GM18519 (cell line): ENCODE measurements around the gene ASB1.

ENCODE experiments used
- ATAC-seq: cut with Tn5 transposase; IDR thresholded peaks from one replicate; pipeline ENCODE4 v1.9.1; 2021; ENCODE audit warnings: mild to moderate bottlenecking, moderate library complexity; ENCODE audit not compliant: unreplicated experiment, low FRiP score

The ASB1 gene, protein sequence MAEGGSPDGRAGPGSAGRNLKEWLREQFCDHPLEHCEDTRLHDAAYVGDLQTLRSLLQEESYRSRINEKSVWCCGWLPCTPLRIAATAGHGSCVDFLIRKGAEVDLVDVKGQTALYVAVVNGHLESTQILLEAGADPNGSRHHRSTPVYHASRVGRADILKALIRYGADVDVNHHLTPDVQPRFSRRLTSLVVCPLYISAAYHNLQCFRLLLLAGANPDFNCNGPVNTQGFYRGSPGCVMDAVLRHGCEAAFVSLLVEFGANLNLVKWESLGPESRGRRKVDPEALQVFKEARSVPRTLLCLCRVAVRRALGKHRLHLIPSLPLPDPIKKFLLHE

DNA sequence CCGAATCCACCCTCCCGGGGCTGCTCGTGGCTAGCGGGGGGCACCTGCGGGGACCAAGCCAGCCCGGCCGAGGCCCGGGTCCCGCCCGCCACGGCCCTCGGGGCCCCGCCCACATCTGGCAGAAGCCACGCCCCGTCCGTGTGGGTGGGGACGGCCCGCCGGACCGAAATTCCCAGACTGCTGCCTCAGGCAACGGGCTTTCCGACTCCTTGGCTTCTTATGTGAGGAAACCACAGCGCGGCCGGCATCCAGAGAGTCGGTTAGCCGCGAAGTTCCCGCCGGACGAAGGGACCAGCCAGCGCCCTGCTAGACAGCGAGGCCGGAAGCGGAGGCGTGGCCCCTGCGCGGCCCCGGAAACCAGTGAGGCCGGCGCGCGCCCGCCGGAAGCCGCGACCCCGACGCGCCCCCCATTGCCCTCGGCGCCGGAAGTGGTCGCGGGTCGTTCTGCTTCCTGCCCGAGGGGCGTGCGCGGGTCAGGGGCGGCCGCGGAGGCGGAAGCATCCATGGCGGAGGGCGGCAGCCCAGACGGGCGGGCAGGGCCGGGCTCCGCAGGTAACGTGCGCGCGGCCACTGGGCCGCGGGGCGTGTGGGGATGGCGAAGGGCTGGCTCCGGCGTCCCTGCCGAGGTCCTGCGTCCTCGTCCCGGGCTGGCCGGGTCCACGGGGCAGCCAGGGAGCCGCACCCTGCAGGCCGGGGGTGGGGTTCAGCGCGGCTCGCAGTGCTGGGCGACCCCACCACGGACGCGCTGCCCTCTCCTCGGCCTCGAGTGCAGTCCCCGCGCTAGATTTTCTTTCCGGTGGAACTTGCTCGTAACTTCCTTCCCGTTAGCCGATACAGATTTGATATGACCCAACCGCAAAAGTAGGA is at the start of gene ASB1:
Gene ASB1, plus strand, starts transcription at position 360 of the 867 bp plus-strand sequence. Its CDS starts 144 bp downstream, at position 504.
- peak; percentile 63 for ATAC-seq

DNA sequence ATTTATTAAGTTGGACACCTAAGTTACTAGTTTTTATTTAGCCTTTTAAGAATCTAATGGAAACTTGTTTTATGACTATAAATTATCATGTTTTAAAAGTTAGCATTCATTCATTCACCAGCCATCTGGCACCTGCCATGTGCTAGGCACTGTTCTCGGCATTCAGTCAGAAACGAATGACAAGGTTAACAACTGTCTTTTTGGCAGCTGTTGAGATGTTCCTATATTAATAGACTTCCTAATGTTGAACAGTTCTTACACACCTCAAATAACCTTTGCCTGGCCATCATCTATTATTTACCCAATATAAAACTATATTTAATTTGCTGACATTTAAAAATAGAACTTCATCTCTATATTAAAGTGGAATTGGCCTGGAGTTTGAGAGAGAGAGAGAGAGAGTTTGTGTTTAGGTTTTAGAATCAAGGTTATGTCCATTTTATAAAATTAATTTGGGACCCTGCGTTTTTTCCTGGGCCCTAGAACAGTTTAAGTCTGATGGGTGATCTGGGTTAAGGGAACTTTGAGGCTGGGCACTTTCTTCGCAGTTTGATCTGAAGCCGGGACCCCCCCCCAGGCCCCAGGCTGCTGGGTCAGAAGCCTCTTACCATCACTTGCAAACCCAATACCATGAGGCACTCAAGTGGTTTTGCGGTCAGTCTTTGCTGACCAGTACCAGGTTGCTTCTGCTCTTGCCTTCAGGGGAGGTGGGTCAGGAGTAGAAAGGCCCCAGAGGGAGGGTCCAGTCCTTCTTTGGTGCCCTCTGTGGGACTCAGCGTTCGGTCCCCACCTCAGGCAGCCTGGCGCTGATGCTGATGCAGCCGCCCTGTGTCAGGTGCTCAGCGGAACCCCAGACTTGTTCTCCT is 48.3 kb upstream of the ASB1 start:
- ATAC-seq: no peak

DNA sequence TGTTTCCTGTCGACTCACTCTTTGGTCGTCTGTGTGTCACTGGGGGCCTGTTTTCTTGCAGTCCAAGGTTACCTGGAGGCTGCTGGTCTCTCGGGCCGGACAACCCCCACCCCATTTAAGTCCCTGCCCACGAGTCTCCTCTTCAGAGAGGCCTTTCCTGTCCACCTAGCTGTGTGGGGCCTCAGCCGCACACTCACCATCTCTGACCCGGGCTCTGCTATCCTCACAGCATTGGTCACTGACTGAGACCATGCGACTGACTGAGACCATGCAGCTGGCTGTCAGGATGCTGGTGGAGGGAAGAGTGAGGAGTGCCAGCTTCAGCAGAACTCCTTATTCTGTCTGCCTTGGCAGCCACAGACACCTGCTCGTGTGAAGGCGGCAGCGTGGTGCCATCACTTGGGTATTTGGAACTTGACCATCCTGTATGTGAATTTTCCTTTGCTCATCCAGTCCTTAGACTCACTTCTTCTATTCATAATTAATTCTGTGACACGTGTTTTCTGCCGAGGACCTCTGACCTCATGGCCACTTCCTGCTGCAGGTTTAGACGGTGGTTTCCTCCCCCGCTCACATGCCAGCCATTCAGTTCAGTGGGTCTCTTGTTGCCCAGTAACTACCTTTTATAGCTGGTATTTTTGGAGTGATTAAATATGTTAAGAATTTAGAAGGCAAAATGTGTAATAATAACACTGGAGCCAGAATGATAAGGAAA is 47.5 kb upstream of the ASB1 start:
- ATAC-seq: no peak

DNA sequence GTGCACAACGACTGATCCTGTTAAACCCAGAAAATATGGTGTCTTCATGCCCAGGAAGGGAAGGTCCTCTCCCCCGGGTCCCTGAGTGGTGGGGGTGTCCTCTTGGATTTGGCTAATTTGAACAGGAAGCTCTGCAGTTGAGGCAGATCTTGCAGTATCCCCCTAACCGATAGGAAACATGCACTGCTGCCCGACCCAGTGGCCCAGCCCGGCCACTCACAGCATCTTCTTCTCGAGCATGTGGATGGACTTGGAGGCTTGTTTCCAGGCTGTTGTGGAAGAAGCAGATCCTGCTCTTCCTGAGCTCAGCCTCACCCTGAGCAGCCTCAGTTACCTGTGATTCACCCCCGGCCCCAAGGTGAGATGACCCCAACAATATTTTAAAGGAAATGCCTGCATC is 46.4 kb upstream of the ASB1 start:
- no peak for ATAC-seq

DNA sequence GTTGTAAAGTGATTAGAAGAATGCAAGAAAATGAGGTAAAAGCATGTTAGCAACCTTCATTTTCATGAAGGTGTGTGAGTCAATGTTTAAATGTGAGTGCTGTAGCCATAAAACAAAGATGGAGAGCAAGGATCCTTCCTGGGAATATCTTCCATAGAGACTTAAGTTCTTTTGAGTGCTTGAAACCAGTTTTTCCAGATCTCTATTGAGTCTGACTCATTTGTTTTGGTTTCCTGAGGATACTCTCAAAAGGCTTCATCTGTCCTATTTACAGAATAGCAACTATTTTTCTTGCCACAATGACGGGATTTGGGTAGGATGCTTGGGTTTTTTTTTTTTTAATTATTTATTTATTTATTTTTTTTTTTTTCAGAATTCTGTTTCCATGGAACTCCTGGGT is 45.9 kb upstream of the ASB1 start:
- no peak for ATAC-seq

DNA sequence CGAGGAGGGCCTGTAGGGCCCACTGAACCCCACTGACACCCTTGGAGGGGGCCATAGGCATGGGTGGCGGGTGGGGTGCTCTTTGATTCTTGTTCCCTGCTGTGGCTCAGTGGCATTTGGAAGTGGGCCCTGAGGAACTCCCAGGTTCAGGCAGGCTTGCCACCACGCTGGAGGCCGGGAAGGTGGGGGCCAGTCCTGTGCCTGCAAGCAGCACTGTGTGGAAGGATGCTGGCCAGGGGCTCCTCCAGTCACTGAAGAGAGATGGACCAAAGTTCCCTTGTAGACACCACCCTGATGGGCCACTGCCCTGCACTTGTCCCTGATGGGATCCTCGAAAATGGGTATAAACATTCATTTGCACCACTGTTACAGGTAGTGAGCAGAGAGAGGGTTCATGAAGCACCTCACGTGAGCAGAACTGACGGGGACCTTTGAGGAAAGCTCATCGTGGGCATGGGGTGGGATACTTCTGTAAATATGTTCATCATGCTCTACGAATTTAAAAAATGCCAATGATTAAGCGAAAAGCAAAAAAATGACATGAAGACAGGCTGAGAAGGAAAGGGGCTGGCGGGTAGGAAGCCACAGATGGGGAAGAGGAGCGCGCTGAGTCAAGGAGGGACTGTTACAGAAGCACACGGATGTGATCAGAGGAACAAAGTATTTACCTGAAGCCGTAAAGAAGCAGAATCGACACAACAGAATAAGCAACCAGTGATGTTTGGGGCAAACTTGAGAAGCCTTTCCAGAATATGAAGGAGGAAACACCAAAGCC is 45.2 kb upstream of the ASB1 start:
- no peak for ATAC-seq

DNA sequence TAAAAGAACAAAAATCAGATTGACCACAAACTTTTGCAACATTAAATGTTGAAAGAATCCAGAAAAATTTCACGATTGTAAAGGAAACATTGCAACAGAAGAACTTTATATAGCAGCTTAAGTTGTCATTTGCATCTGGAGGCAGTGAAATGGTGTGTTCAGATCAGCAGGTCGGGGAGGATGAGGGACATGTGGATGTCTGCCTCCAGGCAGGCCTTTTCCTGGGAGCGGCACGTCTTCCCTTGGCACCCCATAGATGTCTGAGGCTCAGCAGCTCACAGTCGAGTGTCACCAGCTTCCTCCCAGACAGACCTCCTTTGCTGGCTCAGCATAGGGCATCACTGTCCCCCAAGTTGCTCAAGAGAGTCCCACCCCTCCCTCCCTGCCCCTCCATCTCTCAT is 44.3 kb upstream of the ASB1 start:
- no peak for ATAC-seq

DNA sequence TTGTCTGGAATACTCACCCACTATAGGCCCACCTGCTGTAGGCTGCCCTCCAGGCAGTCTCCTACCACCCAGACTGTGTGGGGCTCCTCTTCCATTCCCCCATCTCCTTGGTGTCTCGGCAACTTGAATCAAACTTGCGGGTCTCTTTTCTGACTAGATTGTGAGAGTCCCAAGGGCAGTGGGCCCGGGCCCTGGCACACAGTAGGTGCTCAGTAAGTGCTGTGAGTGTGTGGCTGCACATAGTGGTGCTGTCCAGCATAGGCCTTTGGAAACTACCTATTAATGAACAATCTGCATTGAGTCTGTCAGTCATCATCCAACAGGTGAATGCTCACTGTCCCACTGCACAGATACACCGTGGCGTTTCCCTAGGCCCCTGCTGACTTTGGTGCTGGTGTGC is 43.6 kb upstream of the ASB1 start:
- ATAC-seq: no peak

DNA sequence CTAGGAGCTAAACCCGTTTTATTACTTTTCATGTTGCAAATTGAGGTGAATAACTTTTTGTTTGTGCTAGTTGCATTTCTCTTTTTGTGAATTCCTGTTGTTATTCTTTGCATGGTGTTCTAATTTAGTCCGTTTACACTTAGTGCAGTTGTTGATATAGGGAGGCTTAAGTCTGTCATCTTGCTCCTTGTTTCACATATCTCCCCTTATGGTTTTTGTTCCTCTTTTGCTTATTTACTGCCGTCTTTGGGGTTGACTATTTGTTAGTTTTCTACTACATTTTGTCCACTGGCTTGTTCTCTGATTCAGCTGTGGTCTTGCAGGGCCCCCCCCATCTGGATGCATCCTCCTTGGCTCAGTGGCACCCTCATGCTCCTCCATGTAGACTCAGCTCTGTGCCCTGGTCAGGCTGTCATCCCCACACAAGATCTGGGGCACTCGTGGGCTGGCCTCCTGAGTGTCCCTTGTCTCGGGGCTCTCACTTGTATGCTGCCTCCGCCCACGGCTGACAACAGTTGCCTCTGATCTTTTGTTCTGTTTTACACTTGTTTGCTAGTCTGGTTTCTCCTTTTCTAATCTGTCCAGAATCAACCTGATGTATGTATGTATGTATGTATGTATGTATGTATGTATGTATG is 42.9 kb upstream of the ASB1 start:
- ATAC-seq: no peak

DNA sequence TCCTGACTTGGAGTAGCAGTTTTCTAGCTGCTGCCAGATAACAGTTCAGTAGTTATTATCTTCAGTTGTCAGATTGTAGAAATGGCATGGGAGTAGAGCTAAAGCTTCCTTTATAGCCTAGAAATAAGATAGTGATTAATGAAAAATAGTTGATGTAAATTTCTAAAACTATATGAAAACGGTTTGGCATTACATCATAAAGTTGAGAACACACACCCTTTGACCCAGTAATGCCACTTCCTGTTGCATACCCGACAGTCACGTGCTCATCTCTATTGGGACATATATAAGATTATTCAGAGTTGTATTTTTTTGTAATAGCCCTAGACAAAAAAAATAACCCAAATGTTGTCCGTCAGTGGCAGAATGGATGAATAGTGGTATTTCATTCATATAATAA is 39.4 kb upstream of the ASB1 start:
- no peak for ATAC-seq

DNA sequence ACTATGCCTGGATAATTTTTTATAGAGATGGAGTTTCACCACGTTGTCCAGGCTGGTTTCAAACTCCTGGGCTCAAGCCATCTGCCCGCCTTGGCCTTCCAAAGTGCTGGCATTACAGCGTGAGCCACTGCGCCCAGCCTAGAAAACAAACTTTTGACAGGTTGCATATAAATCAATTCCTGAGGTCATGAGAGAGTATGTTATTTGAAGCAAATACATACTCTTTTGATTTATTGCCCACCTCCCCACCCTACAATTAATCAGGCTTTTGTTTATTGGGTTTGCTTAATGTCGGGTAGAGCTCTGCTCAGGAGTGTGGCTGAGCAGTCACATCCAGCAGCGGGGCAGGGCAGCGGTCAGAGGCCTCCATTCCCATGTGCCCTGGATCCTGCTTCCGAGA is 37.9 kb upstream of the ASB1 start:
- ATAC-seq: no peak

DNA sequence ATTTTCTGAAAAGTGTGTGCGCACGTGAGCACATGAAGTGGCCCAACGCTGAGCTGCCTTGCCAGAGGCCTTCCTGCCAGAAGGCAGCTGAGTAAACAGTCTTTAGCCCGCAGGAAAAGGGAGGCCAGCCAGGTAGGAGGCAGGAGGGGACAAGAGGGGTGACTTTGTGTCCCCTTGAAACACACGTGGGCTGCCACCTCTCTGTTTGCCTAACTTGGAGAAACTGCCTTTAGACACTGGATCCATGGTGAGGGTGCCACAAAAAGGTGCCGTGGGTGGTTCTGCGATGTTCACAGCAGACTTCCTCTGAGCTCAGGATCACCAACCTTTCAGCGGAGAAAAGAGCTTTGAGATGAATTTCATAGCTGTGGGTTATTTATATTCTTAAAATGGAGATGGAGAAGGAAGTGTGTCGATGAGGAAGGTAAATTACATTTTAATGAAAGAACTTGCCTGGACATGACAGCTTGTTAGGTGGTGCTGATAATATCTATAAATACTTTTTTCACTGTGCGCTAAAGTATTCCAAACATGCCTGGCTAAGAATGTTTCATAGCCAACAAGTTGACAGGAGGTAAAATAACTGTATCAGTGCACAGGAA is 36.6 kb upstream of the ASB1 start:
- no peak for ATAC-seq

DNA sequence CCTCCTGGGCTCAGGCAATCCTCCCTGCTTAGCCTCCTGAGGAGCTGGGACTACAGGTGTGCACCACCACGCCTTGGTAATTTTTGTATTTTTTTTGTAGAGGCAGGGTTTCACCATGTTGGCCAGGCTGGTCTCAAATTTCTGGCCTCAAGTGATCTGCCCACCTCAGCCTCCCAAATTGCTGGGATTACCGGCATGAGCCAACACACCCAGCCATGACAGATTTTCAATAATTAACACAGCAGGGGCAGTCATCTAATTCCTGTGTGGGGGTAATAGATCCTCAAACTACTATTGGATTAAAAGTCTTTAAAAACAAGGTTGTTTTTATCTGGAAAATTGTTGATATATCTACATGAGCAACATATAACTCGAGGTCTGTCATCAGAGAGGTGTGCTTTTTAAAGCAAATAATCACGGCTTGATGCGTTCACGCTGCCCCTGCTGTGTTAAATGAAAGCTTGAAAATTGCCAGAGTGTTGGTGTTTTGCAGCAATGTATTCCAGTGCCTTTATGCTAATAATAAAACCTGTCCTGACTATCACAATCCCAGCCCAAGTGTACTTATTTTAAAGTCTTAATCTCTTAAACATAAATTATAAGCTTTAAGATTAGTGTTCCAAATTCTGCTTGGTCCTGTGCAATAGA is 35.6 kb upstream of the ASB1 start:
- no peak for ATAC-seq

DNA sequence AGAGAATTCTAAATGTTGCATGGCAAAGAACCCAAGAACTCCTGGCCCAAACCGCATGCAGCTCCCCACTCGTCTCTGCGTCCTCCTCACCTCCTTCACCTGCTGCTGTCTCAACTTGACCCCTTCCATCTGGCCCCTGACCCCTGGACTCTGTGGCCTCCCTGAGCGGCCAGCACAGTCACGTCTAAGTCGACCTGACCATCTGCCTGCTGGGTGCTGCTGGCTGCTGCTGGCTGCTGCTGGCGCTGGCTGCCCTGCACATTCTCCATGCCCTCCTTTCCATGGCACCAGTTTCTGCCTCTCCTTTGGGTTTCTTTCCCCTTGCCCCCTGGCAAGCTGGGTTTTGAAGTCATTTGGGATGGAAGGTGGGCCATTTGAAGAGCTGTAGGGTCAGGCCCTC is 30.1 kb upstream of the ASB1 start:
- ATAC-seq: no peak

DNA sequence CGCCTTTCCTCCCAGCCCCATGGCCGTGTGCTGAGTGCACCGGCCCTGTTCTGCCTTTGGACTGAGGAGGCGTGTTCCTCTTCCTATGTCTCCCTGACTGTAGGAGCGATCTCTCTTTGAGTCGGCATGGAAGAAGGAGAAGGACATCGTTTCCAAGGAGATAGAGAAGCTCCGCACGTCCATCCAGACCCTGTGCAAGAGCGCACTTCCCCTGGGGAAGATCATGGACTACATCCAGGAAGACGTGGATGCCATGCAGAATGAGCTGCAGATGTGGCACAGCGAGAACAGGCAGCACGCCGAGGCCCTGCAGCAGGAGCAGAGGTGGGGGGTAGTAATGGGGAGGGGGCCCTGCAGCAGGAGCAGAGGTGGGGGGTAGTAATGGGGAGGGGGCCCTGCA is 29.4 kb upstream of the ASB1 start:
- no peak for ATAC-seq

DNA sequence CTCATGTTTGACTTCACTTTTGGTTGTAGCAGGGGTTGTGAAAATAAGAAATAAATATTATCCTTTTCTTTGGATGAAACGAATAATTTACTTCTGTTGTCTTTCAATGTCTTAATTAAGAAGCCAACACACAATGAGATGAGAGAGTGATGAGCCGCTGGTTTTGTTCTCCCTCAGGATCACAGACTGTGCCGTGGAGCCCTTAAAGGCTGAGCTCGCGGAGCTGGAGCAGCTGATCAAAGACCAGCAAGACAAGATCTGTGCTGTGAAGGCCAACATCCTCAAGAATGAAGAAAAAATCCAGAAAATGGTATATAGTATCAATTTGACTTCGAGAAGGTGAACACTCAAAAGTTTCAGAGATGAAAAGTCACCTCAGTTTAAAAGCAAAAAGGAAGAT is 28.1 kb upstream of the ASB1 start:
- ATAC-seq: no peak

DNA sequence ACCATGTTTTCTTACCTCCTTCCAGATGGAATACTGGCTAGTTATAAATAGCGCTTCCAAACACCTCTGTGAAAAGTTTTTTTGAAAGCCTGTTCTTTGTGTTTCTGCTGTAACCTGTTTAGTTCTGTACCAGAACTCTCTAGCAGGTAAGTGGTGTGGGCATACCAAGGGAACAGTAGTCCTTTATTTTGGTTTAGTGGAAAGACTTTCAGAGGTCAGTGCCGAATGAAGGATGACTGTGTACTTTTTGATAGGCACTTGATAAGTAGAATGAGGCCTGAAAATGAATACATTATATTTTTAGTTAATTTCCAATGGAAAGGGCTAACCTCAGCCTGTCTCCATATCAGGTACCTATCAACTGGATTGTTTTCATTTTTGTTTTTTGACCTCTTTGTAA is 27.6 kb upstream of the ASB1 start:
- no peak for ATAC-seq

DNA sequence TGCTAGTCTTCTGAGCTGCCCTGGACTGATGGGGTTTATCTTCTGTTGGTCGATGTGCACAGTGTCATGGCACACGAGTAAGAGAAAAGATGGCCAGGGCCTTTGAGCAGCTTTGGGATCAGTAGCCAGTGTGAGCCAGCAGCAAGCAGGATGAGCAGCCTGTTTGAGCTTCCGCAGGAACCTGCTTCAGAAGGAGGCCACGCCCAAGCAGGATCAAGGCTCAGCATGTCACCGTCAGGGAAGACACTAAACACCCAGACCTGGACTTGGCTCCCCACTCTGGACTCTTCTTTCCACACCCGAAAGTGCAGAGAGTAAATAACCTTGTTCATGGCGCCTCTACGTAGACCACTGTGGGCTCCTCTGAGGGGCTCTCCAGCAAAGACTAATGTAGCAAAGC is 25.2 kb upstream of the ASB1 start:
- ATAC-seq: no peak
